H1 (cell line): Measurements from ENCODE around the gene MYLK4. TPM values are rescaled to one million over a fixed set of nuclear protein-coding genes. Genes with fewer than 3 reads are reported as not detected.

ENCODE experiments used
- CTCF ChIA-PET: fragments of 300-600 bp; sonication (Branson Sonifier 250); formaldehyde crosslinking; loops from one replicate; lab custom pipeline; 2021; ENCODE audit not compliant: partially characterized antibody; lab: Charles Lee
- POLR2A ChIA-PET: fragments of 300-600 bp; sonication (Branson Sonifier 250); formaldehyde crosslinking; loops from one replicate; lab custom pipeline; 2021; ENCODE audit warnings: inconsistent platforms; ENCODE audit not compliant: partially characterized antibody; lab: Charles Lee
- DNase-seq, 2 experiments: peaks; one replicate each; pipeline versions ENCODE4 v3.0.0 to v3.0.0-alpha.2; 2010 to 2022; ENCODE audit warnings: low spot score in 2 of 2, low read depth in 1 of 2, mixed read lengths in 1 of 2
- FAIRE-seq: peaks from 2 replicates; lab custom pipeline; 2011; peaks lifted over from hg19 to GRCh38; lab: Jason Lieb, UNC
- H2AFZ ChIP-seq: 2 replicates; pipeline ENCODE4 v1.8.1; 2012; ENCODE audit warnings: low read length, inconsistent platforms
- H2AK5ac ChIP-seq: 2 replicates; pipeline ENCODE4 v1.6.1; 2013; ENCODE audit warnings: low read depth, low read length
- H2BK120ac ChIP-seq: replicated peaks from 2 replicates; pipeline ENCODE3; 2013; ENCODE audit warnings: low read depth, low read length, inconsistent platforms
- H2BK12ac ChIP-seq: 2 replicates; pipeline ENCODE4 v1.6.1; 2013; ENCODE audit warnings: low read depth, low read length
- H2BK15ac ChIP-seq: 2 replicates; pipeline ENCODE4 v1.6.1; 2013; ENCODE audit warnings: low read length
- H2BK20ac ChIP-seq: 2 replicates; pipeline ENCODE4 v1.6.1; 2013; ENCODE audit warnings: low read length
- H2BK5ac ChIP-seq: 2 replicates; pipeline ENCODE4 v1.6.1; 2013; ENCODE audit warnings: low read depth, low read length
- H3K14ac ChIP-seq: 2 replicates; pipeline ENCODE4 v1.6.1; 2013; ENCODE audit warnings: inconsistent platforms; ENCODE audit not compliant: insufficient read length
- H3K18ac ChIP-seq: 2 replicates; pipeline ENCODE4 v1.6.1; 2013; ENCODE audit warnings: low read length; ENCODE audit errors: extremely low read depth
- H3K23ac ChIP-seq: 2 replicates; pipeline ENCODE4 v1.6.1; 2013; ENCODE audit warnings: inconsistent platforms; ENCODE audit not compliant: insufficient read length
- H3K23me2 ChIP-seq: 2 replicates; pipeline ENCODE4 v1.6.1; 2013; ENCODE audit warnings: low read depth, low read length
- H3K27ac ChIP-seq: 2 replicates; pipeline ENCODE4 v1.6.1; 2011; ENCODE audit warnings: low read depth, low read length, inconsistent platforms
- H3K27me3 ChIP-seq, 4 experiments: replicated peaks in 1 of 4; 1 replicate in 1 of 4; 2 replicates in 3 of 4; pipeline versions ENCODE4 v1.6.1 to v1.8.1; 2011 to 2013; ENCODE audit warnings: low read length in 3 of 4, mild to moderate bottlenecking in 3 of 4, inconsistent platforms in 2 of 4, mixed read lengths in 2 of 4, moderate library complexity in 1 of 4; ENCODE audit not compliant: control insufficient read depth in 3 of 4, insufficient read depth in 3 of 4; ENCODE audit errors: extremely low read depth in 1 of 4
- H3K36me3 ChIP-seq, 4 experiments: 2 replicates each; pipeline versions ENCODE4 v1.6.1 to v1.8.1; 2011 to 2013; ENCODE audit warnings: mild to moderate bottlenecking in 4 of 4, low read length in 3 of 4, moderate library complexity in 2 of 4, control low read depth in 1 of 4, inconsistent platforms in 1 of 4; ENCODE audit not compliant: insufficient read depth in 4 of 4, control insufficient read depth in 2 of 4
- H3K4ac ChIP-seq: replicated peaks from 2 replicates; pipeline ENCODE3; 2013; ENCODE audit warnings: low read length, low read depth, mixed read lengths, inconsistent platforms; ENCODE audit not compliant: insufficient read length
- H3K4me1 ChIP-seq, 4 experiments: replicated peaks in 1 of 4; 1 replicate in 1 of 4; 2 replicates in 3 of 4; pipeline versions ENCODE4 v1.6.1 to v1.8.1; 2011 to 2013; ENCODE audit warnings: low read length in 3 of 4, inconsistent platforms in 2 of 4, mixed read lengths in 1 of 4; ENCODE audit not compliant: insufficient read depth in 4 of 4, control insufficient read depth in 3 of 4
- H3K4me2 ChIP-seq, 2 experiments: 2 replicates each; pipeline versions ENCODE4 v1.6.1 to v1.8.1; 2011 to 2013; ENCODE audit warnings: low read depth in 2 of 2, low read length in 2 of 2, control low read depth in 1 of 2, inconsistent platforms in 1 of 2, mild to moderate bottlenecking in 1 of 2; ENCODE audit not compliant: insufficient read depth in 1 of 2
- H3K4me3 ChIP-seq, 4 experiments: fragments of 200-600, 300-600 bp in 1 of 4; sonication (generic), shearing (Covaris generic), sonication (Bioruptor Twin) in 1 of 4; 2 replicates each; pipeline versions ENCODE4 v1.5.1 to v1.8.1; 2011 to 2016; ENCODE audit warnings: low read length in 4 of 4, low read depth in 3 of 4, control low read depth in 2 of 4, inconsistent platforms in 2 of 4, mild to moderate bottlenecking in 2 of 4, mixed read lengths in 1 of 4, moderate library complexity in 1 of 4; ENCODE audit not compliant: insufficient read depth in 2 of 4; ENCODE audit errors: extremely low read depth in 1 of 4
- H3K56ac ChIP-seq: replicated peaks from 2 replicates; pipeline ENCODE3; 2013; ENCODE audit warnings: low read depth, mild to moderate bottlenecking, mixed read lengths, low read length, inconsistent platforms; ENCODE audit not compliant: insufficient read length
- H3K79me1 ChIP-seq: 2 replicates; pipeline ENCODE4 v1.6.1; 2013; ENCODE audit warnings: low read depth, low read length, control low read depth
- H3K79me2 ChIP-seq, 2 experiments: 2 replicates each; pipeline versions ENCODE4 v1.6.1 to v1.8.1; 2012 to 2013; ENCODE audit warnings: low read length in 2 of 2, mild to moderate bottlenecking in 2 of 2, inconsistent platforms in 1 of 2; ENCODE audit not compliant: insufficient read depth in 2 of 2, control insufficient read depth in 1 of 2
- H3K9ac ChIP-seq, 4 experiments: replicated peaks in 1 of 4; 1 replicate in 1 of 4; 2 replicates in 3 of 4; pipeline versions ENCODE4 v1.6.1 to v1.8.1; 2011 to 2013; ENCODE audit warnings: low read depth in 3 of 4, low read length in 3 of 4, control low read depth in 2 of 4, mild to moderate bottlenecking in 2 of 4, moderate library complexity in 2 of 4, inconsistent platforms in 1 of 4; ENCODE audit errors: extremely low read depth in 1 of 4
- H3K9me3 ChIP-seq, 2 experiments: 2 replicates each; pipeline versions ENCODE4 v1.6.1 to v1.8.1; 2012 to 2013; ENCODE audit warnings: mild to moderate bottlenecking in 2 of 2, moderate library complexity in 2 of 2, control low read depth in 1 of 2, inconsistent platforms in 1 of 2, low read depth in 1 of 2, low read length in 1 of 2, mixed read lengths in 1 of 2; ENCODE audit not compliant: insufficient read depth in 2 of 2
- H4K20me1 ChIP-seq, 2 experiments: replicated peaks in 1 of 2; 2 replicates each; pipeline versions ENCODE3 to v1.8.1; 2011 to 2013; ENCODE audit warnings: inconsistent platforms in 2 of 2, low read length in 2 of 2, mild to moderate bottlenecking in 1 of 2; ENCODE audit not compliant: insufficient read depth in 2 of 2, control insufficient read depth in 1 of 2
- H4K5ac ChIP-seq: 2 replicates; pipeline ENCODE4 v1.6.1; 2013; ENCODE audit warnings: low read length, low read depth, mixed read lengths, inconsistent platforms; ENCODE audit not compliant: insufficient read length
- H4K8ac ChIP-seq: 2 replicates; pipeline ENCODE4 v1.8.0; 2013; ENCODE audit warnings: mild to moderate bottlenecking, moderate library complexity, low read length, inconsistent platforms; ENCODE audit not compliant: insufficient read depth; ENCODE audit errors: extremely low read depth
- H4K91ac ChIP-seq: replicated peaks from 2 replicates; pipeline ENCODE3; 2013; ENCODE audit warnings: low read length, mixed read lengths, inconsistent platforms; ENCODE audit not compliant: insufficient read length
- GABPA ChIP-seq: IDR thresholded peaks from 2 replicates; pipeline ENCODE4 v1.6.1; 2011; ENCODE audit warnings: mild to moderate bottlenecking, low read length, moderate library complexity, borderline replicate concordance; ENCODE audit not compliant: insufficient read depth
- WGBS, 2 experiments: shearing (Covaris generic) in 1 of 2; methylation state at CpG; one replicate each; pipeline versions ENCODE4 v1.1.6 to v1.1.7; 2013 to 2015; ENCODE audit warnings: low lambda C conversion rate in 2 of 2, mixed read lengths in 2 of 2, inconsistent platforms in 1 of 2, low coverage in 1 of 2, missing lambda C conversion rate in 1 of 2; ENCODE audit not compliant: insufficient replicate concordance in 2 of 2, insufficient coverage in 1 of 2, insufficient read length in 1 of 2; ENCODE audit errors: extremely low coverage in 1 of 2, missing lambda C conversion rate in 1 of 2; 5-methylcytosine and 5-hydroxymethylcytosine counted together
- polyA plus RNA-seq, 7 experiments: library from polyadenylated mRNA; depleted of rRNA in 3 of 7; stranded (reverse) in 5 of 7; unstranded in 2 of 7; fragments of >200 nt in 5 of 7; fragments of 200-250 nt in 2 of 7; gene quantifications; 1 replicate in 5 of 7; 2 replicates in 1 of 7; 4 replicates in 1 of 7; pipeline versions ENCODE4 v1.2.1 to v1.2.3, GENCODE V29; 2011 to 2013; ENCODE audit warnings: missing spikeins in 2 of 7, mixed read lengths in 2 of 7
- total RNA-seq: library from RNA; stranded (reverse); fragmentation: NEBNext Ultra II Directional; extraction: Animal tissue kit (Norgen Biotek cat#: 25700); gene quantifications from 2 replicates; pipeline ENCODE4 v1.2.1, GENCODE V29; 2021

Gene MYLK4
- total and polyA plus RNA-seq, 2 of the 8 experiments (the other 6 are each of a cell fraction or from before 2014, with no cell fraction given) = 0.11 to 0.17 TPM

GRCh38 chr6:2666906-2667575, 83.7 kb downstream of the MYLK4 start:
- DNase-seq (no peak), FAIRE-seq (no peak)
- H3K23ac ChIP-seq = no peak overlapping the region
- H3K9me3 ChIP-seq = peaks cover 0 to 3% of the 10 kb centered on the region in 2 experiments; a peak in 1 of 4 replicates
- no peak overlapping the region for H2AFZ ChIP-seq
- peak overlapping the region; percentile 65 for H2BK15ac ChIP-seq
- 57% methylated on average over 6 of the region's 6 CpGs; no CpG with 5 or more reads in 1 of the 2 experiments for WGBS, 2 experiments
- no peaks in the 10 kb centered on the region for H3K23me2 ChIP-seq
- ChIA-PET CTCF (interaction anchor here (0.5 to 1.8 kb wide), 3 partner anchors 27 to 175 kb away, joined by 4 to 5 read pairs (median 4); no protein-coding TSS in a partner anchor), POLR2A (no interaction called here)
- no peak overlapping the region for H3K56ac ChIP-seq
- H4K20me1 ChIP-seq = peaks cover 0 to 2% of the 10 kb centered on the region in 2 experiments
- H2BK120ac ChIP-seq = no peak overlapping the region
- H3K18ac ChIP-seq = no peak overlapping the region
- H2AK5ac ChIP-seq = no peak overlapping the region
- H4K5ac ChIP-seq = no peak overlapping the region
- H3K4me1 ChIP-seq = peaks cover 0 to 8% (median 6%) of the 10 kb centered on the region in 4 experiments; a peak in 5 of 7 replicates
- H4K8ac ChIP-seq = no peak overlapping the region
- H2BK20ac ChIP-seq = 0 out of 2 replicates have a peak overlapping the region, but pooled peaks have one; percentile 36
- no peak overlapping the region for H3K4me2 ChIP-seq
- no peaks in the 10 kb centered on the region for H3K79me1 ChIP-seq
- H2BK12ac ChIP-seq = no peak overlapping the region
- no peak overlapping the region for H3K4me3 ChIP-seq
- H4K91ac ChIP-seq = no peak overlapping the region
- no peak for TF ChIP-seq GABPA
- no peak overlapping the region for H3K27ac ChIP-seq
- H3K9ac ChIP-seq = no peak overlapping the region
- H3K27me3 ChIP-seq = peaks cover 0 to 4% (median 0%) of the 10 kb centered on the region in 4 experiments; a peak in 2 of 7 replicates
- H3K79me2 ChIP-seq = no peaks in the 10 kb centered on the region
- H3K14ac ChIP-seq = no peak overlapping the region
- no peaks in the 10 kb centered on the region for H3K36me3 ChIP-seq
- no peak overlapping the region for H2BK5ac ChIP-seq
- H3K4ac ChIP-seq = no peak overlapping the region
